GM08714 (cell line): ENCODE data around the gene ORC4.
"Not testable (repeated sequence)": the region's sequence is repeated elsewhere in the genome, so short reads cannot be mapped to it uniquely, and the experiment has no call there.

Experiments used
- H3K4me3 ChIP-seq: fragments of 200-500 bp; sonication (Bioruptor generic); 2 replicates; pipeline ENCODE4 v1.5.1; 2014; ENCODE audit warnings: mild to moderate bottlenecking, low read length, inconsistent platforms
- ZNF274 ChIP-seq: IDR thresholded peaks from 2 replicates; pipeline ENCODE4 v1.6.1; 2012; ENCODE audit warnings: mild to moderate bottlenecking, low read depth, low read length

Gene ORC4

GRCh38 chr2:147998203-147998602 lies 22.3 kb downstream of the ORC4 start:
- no peak overlapping the region for H3K4me3 ChIP-seq
- no peak for TF ChIP-seq ZNF274

- no peak for TF ChIP-seq ZNF274
- no peak overlapping the region for H3K4me3 ChIP-seq
Observed at GRCh38 chr2:147996828-147997227, 23.7 kb downstream of the ORC4 start.

- H3K4me3 ChIP-seq: not testable (repeated sequence)
Observed at GRCh38 chr2:147994965-147995364, 25.6 kb downstream of the ORC4 start.

- no peak overlapping the region for H3K4me3 ChIP-seq
- no peak for TF ChIP-seq ZNF274
Observed at GRCh38 chr2:147989809-147990403, 30.6 kb downstream of the ORC4 start.

- H3K4me3 ChIP-seq: no peak overlapping the region
- TF ChIP-seq ZNF274: no peak
Observed at GRCh38 chr2:147989102-147989501, 31.4 kb downstream of the ORC4 start.

- no peak for TF ChIP-seq ZNF274
Observed at GRCh38 chr2:147980940-147981528, 39.5 kb downstream of the ORC4 start.

GRCh38 chr2:147977679-147978078 lies 42.9 kb downstream of the ORC4 start:
- no peak for TF ChIP-seq ZNF274
- H3K4me3 ChIP-seq: no peak overlapping the region

More at GRCh38 chr2:147980940-147981528, 39.5 kb downstream of the ORC4 start:
- no peak overlapping the region for H3K4me3 ChIP-seq

GRCh38 chr2:147976102-147976501 lies 44.4 kb downstream of the ORC4 start:
- TF ChIP-seq ZNF274: no peak
- no peak overlapping the region for H3K4me3 ChIP-seq

- no peak overlapping the region for H3K4me3 ChIP-seq
- no peak for TF ChIP-seq ZNF274
Observed at GRCh38 chr2:147968571-147968970, 52.0 kb downstream of the ORC4 start.

GRCh38 chr2:147952118-147952517 lies 68.4 kb downstream of the ORC4 start:
- no peak for TF ChIP-seq ZNF274

GRCh38 chr2:147945660-147946059 lies 74.9 kb downstream of the ORC4 start:
- no peak for TF ChIP-seq ZNF274
- H3K4me3 ChIP-seq: no peak overlapping the region

More at GRCh38 chr2:147952118-147952517, 68.4 kb downstream of the ORC4 start:
- no peak overlapping the region for H3K4me3 ChIP-seq

- no peak overlapping the region for H3K4me3 ChIP-seq
- TF ChIP-seq ZNF274: no peak
Observed at GRCh38 chr2:147939313-147939712, 81.2 kb downstream of the ORC4 start.

GRCh38 chr2:147937744-147938349 lies 82.7 kb downstream of the ORC4 start:
- TF ChIP-seq ZNF274: no peak
- H3K4me3 ChIP-seq: no peak overlapping the region

GRCh38 chr2:147934881-147935620 lies 85.5 kb downstream of the ORC4 start:
- TF ChIP-seq ZNF274: no peak
- H3K4me3 ChIP-seq: no peak overlapping the region

GRCh38 chr2:147933931-147934330 lies 86.6 kb downstream of the ORC4 start:
- H3K4me3 ChIP-seq: no peak overlapping the region

More at GRCh38 chr2:147933931-147934330, 86.6 kb downstream of the ORC4 start:
- no peak for TF ChIP-seq ZNF274
